ENCODE results near the gene RPS15A.
"Not testable (repeated sequence)": the region's sequence is repeated elsewhere in the genome, so short reads cannot be mapped to it uniquely, and the experiment has no call there.

RPS15A gene

GRCh38 chr16:18759598-18760520 is 30.3 kb downstream of the RPS15A start:
- in situ Hi-C loops (cut with MboI; ENCODE audit: low sequenced_read_pairs): not testable (repeated sequence)

DNA sequence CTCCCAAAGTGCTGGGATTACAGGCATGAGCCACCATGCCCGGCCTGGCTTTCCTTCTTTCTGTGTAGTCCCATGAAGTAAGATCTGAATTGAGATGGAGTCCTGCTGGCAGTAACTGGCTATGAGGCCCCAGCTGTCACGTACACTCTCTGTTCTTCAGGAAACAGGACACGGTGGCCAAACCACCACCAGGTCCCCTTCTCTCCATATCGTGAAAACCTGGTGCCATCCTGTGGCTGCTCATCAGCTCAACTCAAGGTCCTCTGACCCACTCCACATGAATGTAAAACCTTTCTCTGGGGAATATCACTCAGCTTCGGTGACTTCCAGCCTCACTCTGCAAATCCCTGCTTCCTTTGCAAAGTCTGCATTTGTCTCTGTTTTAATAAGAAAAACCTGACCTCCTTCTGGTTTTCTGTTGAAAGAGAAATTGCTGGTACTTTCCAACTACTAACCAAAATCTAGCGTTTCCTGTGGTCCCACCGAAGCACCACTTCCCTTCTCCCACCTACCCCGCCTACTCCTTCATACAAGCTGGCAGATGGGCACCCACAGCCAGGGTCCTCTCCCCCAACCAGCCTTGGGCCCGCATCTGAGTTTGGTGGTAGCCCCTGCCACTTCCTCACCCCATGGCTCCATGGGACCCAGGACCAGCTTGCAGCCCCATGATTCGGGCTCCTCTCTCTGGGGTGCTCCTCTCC is 32.0 kb downstream of the RPS15A start:
- in situ Hi-C loops (cut with MboI; ENCODE audit: low sequenced_read_pairs): not testable (repeated sequence)

- in situ Hi-C loops (cut with MboI; ENCODE audit: low sequenced_read_pairs): not testable (repeated sequence)
Observed at GRCh38 chr16:18756639-18757038, 33.5 kb downstream of the RPS15A start.

DNA sequence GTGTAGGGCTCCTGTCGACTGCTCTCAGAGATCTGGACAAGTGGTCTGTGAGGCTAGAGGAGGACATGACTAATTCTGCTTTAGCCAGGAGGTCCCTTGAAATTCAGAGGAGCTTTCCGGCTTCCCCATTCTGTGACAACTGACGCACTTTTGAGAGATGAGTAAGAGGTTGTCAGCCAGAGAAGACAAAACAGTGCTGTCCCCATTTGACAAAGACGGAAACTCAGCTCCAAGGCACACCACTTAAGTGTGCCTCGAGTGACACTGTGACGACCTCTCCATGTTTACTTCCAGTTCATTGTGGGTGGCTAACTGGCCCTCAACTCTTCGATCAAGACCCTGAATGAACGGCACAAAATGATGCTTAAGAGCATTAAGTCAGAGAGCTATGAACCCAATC is 47.3 kb downstream of the RPS15A start:
- in situ Hi-C loops (cut with MboI; ENCODE audit: low sequenced_read_pairs): not testable (repeated sequence)

GRCh38 chr16:18740027-18740426 is 50.1 kb downstream of the RPS15A start:
- in situ Hi-C loops (cut with MboI; ENCODE audit: low sequenced_read_pairs): not testable (repeated sequence)

GRCh38 chr16:18738768-18739167 is 51.4 kb downstream of the RPS15A start:
- in situ Hi-C loops (cut with MboI; ENCODE audit: low sequenced_read_pairs): not testable (repeated sequence)

DNA sequence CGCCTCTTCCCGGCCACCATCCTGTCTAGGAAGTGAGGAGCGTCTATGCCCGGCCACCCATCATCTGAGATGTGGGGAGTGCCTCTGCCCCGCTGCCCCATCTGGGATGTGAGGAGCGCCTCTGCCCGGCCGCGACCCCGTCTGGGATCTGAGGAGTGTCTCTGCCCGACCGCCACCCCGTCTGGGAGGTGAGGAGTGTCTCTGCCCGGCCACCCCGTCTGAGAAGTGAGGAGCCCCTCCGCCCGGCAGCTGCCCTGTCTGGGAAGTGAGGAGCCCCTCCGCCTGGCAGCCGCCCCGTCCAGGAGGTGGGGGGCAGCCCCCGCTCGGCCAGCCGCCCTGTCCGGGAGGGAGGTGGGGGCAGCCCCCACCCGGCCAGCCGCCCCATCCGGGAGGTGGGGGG is 55.9 kb downstream of the RPS15A start:
- in situ Hi-C loops (cut with MboI; ENCODE audit: low sequenced_read_pairs): not testable (repeated sequence)

All from HL-60/S4 treated with phorbol 12-myristate 13-acetate at 8.2 ng/mL for 4 days and 3 days (cell line).